Endothelial cell (in vitro differentiated cells): ENCODE measurements around the gene CCDC90B. TPM values are rescaled to one million over a fixed set of nuclear protein-coding genes. Genes with fewer than 3 reads are reported as not detected.

Experiments used
- DNase-seq: peaks from one replicate; pipeline ENCODE4 v3.0.0; 2021; ENCODE audit warnings: low spot score
- H3K27ac Mint-ChIP-seq: one replicate; pipeline ENCODE4 v1.8.0; 2021; ENCODE audit warnings: mixed read lengths, inconsistent platforms; ENCODE audit not compliant: unreplicated experiment
- H3K27me3 Mint-ChIP-seq: one replicate; pipeline ENCODE4 v1.8.0; 2021; ENCODE audit warnings: mild to moderate bottlenecking, moderate library complexity, mixed read lengths, inconsistent platforms; ENCODE audit not compliant: unreplicated experiment
- H3K36me3 Mint-ChIP-seq: one replicate; pipeline ENCODE4 v1.8.0; 2021; ENCODE audit warnings: mild to moderate bottlenecking, low read depth, mixed read lengths, inconsistent platforms; ENCODE audit not compliant: unreplicated experiment
- H3K4me1 Mint-ChIP-seq: one replicate; pipeline ENCODE4 v1.8.0; 2021; ENCODE audit warnings: mild to moderate bottlenecking, mixed read lengths, inconsistent platforms; ENCODE audit not compliant: unreplicated experiment
- H3K4me3 Mint-ChIP-seq: one replicate; pipeline ENCODE4 v1.8.0; 2021; ENCODE audit warnings: mild to moderate bottlenecking, mixed read lengths, inconsistent platforms; ENCODE audit not compliant: unreplicated experiment
- H3K9me3 Mint-ChIP-seq: one replicate; pipeline ENCODE4 v1.8.0; 2021; ENCODE audit warnings: mixed read lengths, inconsistent platforms; ENCODE audit not compliant: unreplicated experiment
- long read RNA-seq: library from polyadenylated mRNA; unstranded; transcript quantifications from one replicate; pipeline ENCODE4 v2.0.0, GENCODE V29; 2020; ENCODE audit not compliant: unreplicated experiment
- total RNA-seq: library from RNA; stranded (reverse); fragmentation: NEBNext Ultra II Directional; extraction: Animal tissue kit (Norgen Biotek cat#: 25700); gene quantifications from one replicate; pipeline ENCODE4 v1.2.1, GENCODE V29; 2021; ENCODE audit not compliant: unreplicated experiment
- TF ChIP-seq, protein P1 (sequence below): fragments of 200-600 bp; sonication (generic); IDR thresholded peaks from one replicate; pipeline ENCODE4 v1.5.0; 2021; ENCODE audit warnings: antibody characterized with exemption; ENCODE audit not compliant: unreplicated experiment

The CCDC90B gene
- total RNA-seq: 81.7 TPM
- long read RNA-seq, full-length matches to known transcripts: 54 of 73 reads
- long read RNA-seq, partial matches to known transcripts: 7 of 73 reads
- long read RNA-seq, other reads (novel, unspliced or antisense): 12 of 73 reads

DNA sequence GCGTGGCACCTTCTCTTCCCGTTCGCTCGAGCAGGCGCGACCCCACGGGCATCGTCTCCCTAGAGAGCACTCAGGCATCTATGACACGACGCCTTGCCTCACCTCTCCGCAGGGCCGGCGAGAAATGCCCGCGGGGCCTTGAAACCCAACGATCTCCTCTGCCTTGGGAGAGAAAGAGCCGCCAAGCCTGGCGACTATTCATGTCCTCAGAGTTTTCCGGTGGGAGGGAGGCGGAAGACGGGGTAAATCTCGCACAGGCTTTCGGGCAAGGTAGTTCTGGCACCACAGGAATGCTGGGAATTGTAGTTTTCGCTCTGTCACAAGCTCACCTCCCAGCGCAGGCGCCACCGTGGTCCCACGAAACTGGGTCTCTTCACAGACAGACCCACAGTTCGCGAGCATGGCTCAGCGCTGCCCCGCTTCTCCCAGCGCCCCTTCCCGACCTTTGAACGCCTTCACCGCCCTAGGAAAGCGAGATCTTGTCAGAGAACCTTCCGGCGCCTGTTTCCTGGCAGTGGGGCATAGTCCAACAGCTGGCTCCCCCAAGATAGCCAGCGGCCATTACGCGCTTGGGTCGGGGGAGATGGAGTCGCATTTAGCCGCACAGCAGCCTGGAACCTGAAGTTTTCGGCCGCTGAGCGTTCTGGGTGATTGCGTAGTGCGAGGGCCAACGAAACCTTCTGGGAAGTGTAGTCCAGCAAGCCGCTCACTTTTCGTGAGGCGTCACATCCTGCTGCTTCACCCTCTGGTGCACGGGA lies at the start of gene CCDC90B:
TSS of gene CCDC90B (minus strand) at position 597 of the 758 bp plus-strand sequence. CDS start at position 202, 395 bp downstream.
- peak within 1 kb of the TSS; percentile 96 for H3K4me3 Mint-ChIP-seq
- H3K36me3 Mint-ChIP-seq: peaks cover 13% of the 10 kb centered on the region
- H3K4me1 Mint-ChIP-seq: peaks cover 30% of the 10 kb centered on the region

DNA sequence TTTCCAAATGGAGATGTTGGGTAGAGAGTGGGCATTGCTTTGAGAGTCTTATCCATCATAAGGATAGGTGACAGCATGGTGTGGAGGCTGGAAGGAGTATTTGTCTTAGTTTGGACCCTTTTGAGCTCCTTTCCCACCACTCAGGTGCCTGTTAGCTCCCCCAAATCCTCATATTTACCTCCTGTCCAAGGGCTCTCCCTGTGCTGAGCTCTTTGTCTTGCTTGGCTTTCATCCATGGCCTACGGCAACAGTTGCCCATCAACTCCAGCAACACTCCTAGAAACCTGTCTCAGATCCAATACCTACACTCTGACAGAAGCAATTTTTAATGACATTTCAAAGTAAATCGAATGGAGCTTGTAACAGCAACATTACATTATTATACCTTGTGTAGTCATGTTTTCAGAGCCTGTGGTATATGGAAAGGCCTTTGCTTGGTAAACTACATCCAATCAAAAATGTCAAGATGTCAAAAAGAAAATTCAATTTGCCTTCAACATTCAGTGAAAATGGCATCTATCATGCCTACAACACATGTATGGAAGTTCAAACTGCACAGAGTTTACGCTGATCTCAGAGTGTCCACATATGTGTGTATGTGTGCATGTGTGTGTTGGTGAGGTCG lies 49.4 kb upstream of the CCDC90B start:
- no peaks in the 10 kb centered on the region for H3K9me3 Mint-ChIP-seq
- H3K4me3 Mint-ChIP-seq: no peak overlapping the region
- DNase-seq: no peak
- no peak overlapping the region for H3K27ac Mint-ChIP-seq
- no peaks in the 10 kb centered on the region for H3K27me3 Mint-ChIP-seq
- TF ChIP-seq, protein P1, sequence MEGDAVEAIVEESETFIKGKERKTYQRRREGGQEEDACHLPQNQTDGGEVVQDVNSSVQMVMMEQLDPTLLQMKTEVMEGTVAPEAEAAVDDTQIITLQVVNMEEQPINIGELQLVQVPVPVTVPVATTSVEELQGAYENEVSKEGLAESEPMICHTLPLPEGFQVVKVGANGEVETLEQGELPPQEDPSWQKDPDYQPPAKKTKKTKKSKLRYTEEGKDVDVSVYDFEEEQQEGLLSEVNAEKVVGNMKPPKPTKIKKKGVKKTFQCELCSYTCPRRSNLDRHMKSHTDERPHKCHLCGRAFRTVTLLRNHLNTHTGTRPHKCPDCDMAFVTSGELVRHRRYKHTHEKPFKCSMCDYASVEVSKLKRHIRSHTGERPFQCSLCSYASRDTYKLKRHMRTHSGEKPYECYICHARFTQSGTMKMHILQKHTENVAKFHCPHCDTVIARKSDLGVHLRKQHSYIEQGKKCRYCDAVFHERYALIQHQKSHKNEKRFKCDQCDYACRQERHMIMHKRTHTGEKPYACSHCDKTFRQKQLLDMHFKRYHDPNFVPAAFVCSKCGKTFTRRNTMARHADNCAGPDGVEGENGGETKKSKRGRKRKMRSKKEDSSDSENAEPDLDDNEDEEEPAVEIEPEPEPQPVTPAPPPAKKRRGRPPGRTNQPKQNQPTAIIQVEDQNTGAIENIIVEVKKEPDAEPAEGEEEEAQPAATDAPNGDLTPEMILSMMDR: no peak
- H3K4me1 Mint-ChIP-seq: no peaks in the 10 kb centered on the region
- no peaks in the 10 kb centered on the region for H3K36me3 Mint-ChIP-seq

More for the DNA sequence above, at the start of gene CCDC90B:
- DNase-seq: peak; percentile 85
- peaks cover 23% of the 10 kb centered on the region for H3K27me3 Mint-ChIP-seq
- peak within 1 kb of the TSS; percentile 98 for H3K27ac Mint-ChIP-seq
- TF ChIP-seq, protein P1: no peak
- no peaks in the 10 kb centered on the region for H3K9me3 Mint-ChIP-seq

- H3K9me3 Mint-ChIP-seq: no peaks in the 10 kb centered on the region
- H3K36me3 Mint-ChIP-seq: no peaks in the 10 kb centered on the region
- no peak overlapping the region for H3K4me3 Mint-ChIP-seq
- DNase-seq: no peak
- TF ChIP-seq, protein P1: no peak
- no peak overlapping the region for H3K27ac Mint-ChIP-seq
- peaks cover 3% of the 10 kb centered on the region for H3K27me3 Mint-ChIP-seq
- no peaks in the 10 kb centered on the region for H3K4me1 Mint-ChIP-seq
These were observed 44.1 kb upstream of the CCDC90B start for GRCh38 chr11:83330303-83330702.

GRCh38 chr11:83326326-83326725 lies 40.2 kb upstream of the CCDC90B start:
- H3K9me3 Mint-ChIP-seq: no peaks in the 10 kb centered on the region
- H3K36me3 Mint-ChIP-seq: no peaks in the 10 kb centered on the region
- H3K27ac Mint-ChIP-seq: no peak overlapping the region
- TF ChIP-seq, protein P1: no peak
- H3K4me3 Mint-ChIP-seq: no peak overlapping the region
- H3K4me1 Mint-ChIP-seq: peaks cover 4% of the 10 kb centered on the region
- H3K27me3 Mint-ChIP-seq: peaks cover 3% of the 10 kb centered on the region
- DNase-seq: no peak

DNA sequence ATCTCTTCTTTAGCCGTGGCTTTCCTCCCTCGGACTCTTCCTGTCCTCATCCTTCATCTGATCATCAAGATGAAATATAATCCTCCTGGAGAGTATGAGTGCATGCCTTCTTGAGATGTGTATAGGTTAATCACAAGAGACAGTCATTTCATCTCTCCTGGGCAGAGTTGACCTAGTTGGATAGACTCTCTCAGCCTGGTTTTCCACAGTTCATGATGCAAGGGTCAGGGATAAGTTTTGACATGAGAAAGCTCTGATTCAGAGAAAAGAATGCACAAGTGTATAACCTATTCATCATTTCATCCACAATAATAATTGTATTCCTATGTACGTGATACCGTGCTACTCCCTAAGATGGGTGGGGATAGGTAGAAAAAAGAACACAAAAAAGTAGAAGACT lies 33.2 kb upstream of the CCDC90B start:
- H3K36me3 Mint-ChIP-seq: no peaks in the 10 kb centered on the region
- no peaks in the 10 kb centered on the region for H3K9me3 Mint-ChIP-seq
- TF ChIP-seq, protein P1: no peak
- peaks cover 4% of the 10 kb centered on the region for H3K4me1 Mint-ChIP-seq
- H3K27ac Mint-ChIP-seq: no peak overlapping the region
- no peak for DNase-seq
- peaks cover 3% of the 10 kb centered on the region for H3K27me3 Mint-ChIP-seq
- H3K4me3 Mint-ChIP-seq: no peak overlapping the region
